ENCODE data around the gene DLD. TPM values are rescaled to one million over a fixed set of nuclear protein-coding genes. Genes with fewer than 3 reads are reported as not detected.

DLD gene
- total RNA-seq, 2 experiments from 2014 or later: 74.3 to 74.9 TPM

DNA sequence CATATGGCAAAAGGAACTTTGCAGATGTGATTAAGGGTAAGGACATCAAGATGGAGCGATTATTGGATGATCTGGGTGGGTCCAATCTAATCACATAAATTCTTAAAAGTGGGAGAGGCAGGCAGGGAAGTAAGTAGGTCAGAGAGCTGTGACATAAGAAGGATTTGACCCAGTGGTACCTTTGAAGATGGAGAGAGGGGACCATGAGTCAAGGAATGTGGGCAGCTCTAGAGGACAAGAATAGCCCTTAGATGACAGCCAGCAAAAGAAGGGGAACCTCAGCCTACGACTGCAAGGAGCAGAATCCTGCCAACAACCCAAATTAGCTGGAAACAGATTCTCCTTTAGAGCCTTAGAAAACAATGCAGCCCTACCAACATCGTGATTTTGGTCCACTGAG, 77.5 kb downstream of the DLD start:
- H3K36me3 Mint-ChIP-seq (ENCODE audit: low read depth): no peaks in the 10 kb centered on the region
- H3K9me3 Mint-ChIP-seq: no peaks in the 10 kb centered on the region
- Histone ChIP-seq H3K9me3 (ENCODE audit: control insufficient read depth in 1 of 2, insufficient read depth in 1 of 2, low read length in 2 of 2) (no peaks in the 10 kb centered on the region), H3K27ac (ENCODE audit: low read depth in 1 of 2, low read length in 2 of 2) (no peak overlapping the region), H3K27me3 (ENCODE audit: control insufficient read depth in 1 of 2, insufficient read depth in 2 of 2, low read length in 2 of 2) (no peaks in the 10 kb centered on the region), H3K4me3 (ENCODE audit: low read length) (no peak overlapping the region), H3K4me1 (ENCODE audit: insufficient read depth, low read length) (no peaks in the 10 kb centered on the region), H3K36me3 (ENCODE audit: insufficient read depth, low read length) (no peaks in the 10 kb centered on the region)
- CTCF ChIA-PET: no interaction called here
- TF ChIP-seq, protein P1, sequence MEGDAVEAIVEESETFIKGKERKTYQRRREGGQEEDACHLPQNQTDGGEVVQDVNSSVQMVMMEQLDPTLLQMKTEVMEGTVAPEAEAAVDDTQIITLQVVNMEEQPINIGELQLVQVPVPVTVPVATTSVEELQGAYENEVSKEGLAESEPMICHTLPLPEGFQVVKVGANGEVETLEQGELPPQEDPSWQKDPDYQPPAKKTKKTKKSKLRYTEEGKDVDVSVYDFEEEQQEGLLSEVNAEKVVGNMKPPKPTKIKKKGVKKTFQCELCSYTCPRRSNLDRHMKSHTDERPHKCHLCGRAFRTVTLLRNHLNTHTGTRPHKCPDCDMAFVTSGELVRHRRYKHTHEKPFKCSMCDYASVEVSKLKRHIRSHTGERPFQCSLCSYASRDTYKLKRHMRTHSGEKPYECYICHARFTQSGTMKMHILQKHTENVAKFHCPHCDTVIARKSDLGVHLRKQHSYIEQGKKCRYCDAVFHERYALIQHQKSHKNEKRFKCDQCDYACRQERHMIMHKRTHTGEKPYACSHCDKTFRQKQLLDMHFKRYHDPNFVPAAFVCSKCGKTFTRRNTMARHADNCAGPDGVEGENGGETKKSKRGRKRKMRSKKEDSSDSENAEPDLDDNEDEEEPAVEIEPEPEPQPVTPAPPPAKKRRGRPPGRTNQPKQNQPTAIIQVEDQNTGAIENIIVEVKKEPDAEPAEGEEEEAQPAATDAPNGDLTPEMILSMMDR (IDR thresholded peaks at IDR 0.05): no peak
- no peak for ATAC-seq (ENCODE audit: poor library complexity)
- H3K27me3 Mint-ChIP-seq: no peaks in the 10 kb centered on the region
- no peaks in the 10 kb centered on the region for H3K4me1 Mint-ChIP-seq (ENCODE audit: low read depth)
- H3K27ac Mint-ChIP-seq: no peak overlapping the region
- H3K4me3 Mint-ChIP-seq: no peak overlapping the region
- POLR2A ChIA-PET: no interaction called here
- DNase-seq: no peak
- intact Hi-C loops (cut with DNase I, micrococcal nuclease): no loop called here

DNA sequence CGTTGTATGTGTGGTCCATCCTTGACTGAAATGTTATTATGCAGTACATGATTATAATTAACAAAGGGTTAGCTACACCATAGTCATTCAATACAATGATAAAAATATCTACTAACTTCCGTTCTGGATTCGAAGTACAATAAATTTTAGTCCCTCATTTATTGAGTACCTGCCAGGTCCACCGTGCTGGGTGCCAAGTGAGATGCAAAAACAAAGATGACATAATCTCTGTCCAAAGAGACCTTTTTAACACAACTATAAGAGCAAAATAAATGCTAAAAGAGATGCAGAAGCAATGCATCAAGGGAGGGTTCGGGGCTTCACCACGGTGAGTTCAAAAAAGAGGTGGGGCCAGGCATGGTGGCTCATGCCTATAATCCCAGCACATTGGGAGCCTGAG, 78.9 kb downstream of the DLD start:
- TF ChIP-seq, protein P1 (IDR thresholded peaks at IDR 0.05): no peak
- no peak overlapping the region for H3K4me3 Mint-ChIP-seq
- ATAC-seq (ENCODE audit: poor library complexity) (no peak), DNase-seq (no peak)
- Histone ChIP-seq H3K36me3 (ENCODE audit: insufficient read depth, low read length) (no peaks in the 10 kb centered on the region), H3K27ac (ENCODE audit: low read depth in 1 of 2, low read length in 2 of 2) (no peak overlapping the region), H3K27me3 (ENCODE audit: control insufficient read depth in 1 of 2, insufficient read depth in 2 of 2, low read length in 2 of 2) (no peaks in the 10 kb centered on the region), H3K4me3 (ENCODE audit: low read length) (no peak overlapping the region), H3K9me3 (ENCODE audit: control insufficient read depth in 1 of 2, insufficient read depth in 1 of 2, low read length in 2 of 2) (no peaks in the 10 kb centered on the region), H3K4me1 (ENCODE audit: insufficient read depth, low read length) (no peaks in the 10 kb centered on the region)
- H3K9me3 Mint-ChIP-seq: no peaks in the 10 kb centered on the region
- intact Hi-C loops (cut with DNase I, micrococcal nuclease): no loop called here
- ChIA-PET POLR2A (no interaction called here), CTCF (no interaction called here)
- H3K4me1 Mint-ChIP-seq (ENCODE audit: low read depth): no peaks in the 10 kb centered on the region
- no peak overlapping the region for H3K27ac Mint-ChIP-seq
- H3K27me3 Mint-ChIP-seq: no peaks in the 10 kb centered on the region
- H3K36me3 Mint-ChIP-seq (ENCODE audit: low read depth): no peaks in the 10 kb centered on the region

Other genes starting within 250 kb of the DLD start
- gene SLC26A4, start 230.4 kb upstream of the DLD start, total RNA-seq: not detected
- 10 to 100 TPM; 77.8 to 80.2 TPM for gene CBLL1, start 147.0 kb upstream of the DLD start, total RNA-seq
- not detected for gene SLC26A3, start 88.0 kb upstream of the DLD start, total RNA-seq
- not detected for gene LAMB1, start 112.0 kb downstream of the DLD start, total RNA-seq
- gene LAMB4, start 239.2 kb downstream of the DLD start, total RNA-seq: under 1 TPM; 0.08 to 0.11 TPM